Natural killer cell treated with Interleukin-12 subunit alpha and Interleukin-12 subunit beta and Interleukin-15 and Interleukin-18, amount 100 ng/mL, for 72 hours (primary cell): Measurements from ENCODE around the gene MCC. TPM values are rescaled to one million over a fixed set of nuclear protein-coding genes. Genes with fewer than 3 reads are reported as not detected.
A peak's percentile ranks its signal among the peaks of the same experiment; 100 is the strongest.

ENCODE experiments used
- ATAC-seq, 2 donors: fragments of 150-1000 bp; cut with Tn5 transposase in 1 of 2; sonication (Bioruptor Pico), chemical (Tn5 transposase) in 1 of 2; 2 replicates each; pipeline ENCODE4 v1.10.0; 2021
- DNase-seq: peaks from one replicate; pipeline ENCODE4 v3.0.0; 2022; ENCODE audit warnings: low spot score
- H3K27ac Mint-ChIP-seq, 2 donors: 1 replicate in 1 of 2; 2 replicates in 1 of 2; pipeline ENCODE4 v1.8.0; 2022; ENCODE audit warnings: mixed read lengths in 2 of 2, mild to moderate bottlenecking in 1 of 2, moderate library complexity in 1 of 2
- H3K27me3 Mint-ChIP-seq, 2 donors: 1 replicate in 1 of 2; 2 replicates in 1 of 2; pipeline ENCODE4 v1.8.0; 2022; ENCODE audit warnings: mixed read lengths in 2 of 2
- H3K36me3 Mint-ChIP-seq: one replicate; pipeline ENCODE4 v1.8.0; 2022; ENCODE audit warnings: mixed read lengths
- H3K4me1 Mint-ChIP-seq, 2 donors: 1 replicate in 1 of 2; 2 replicates in 1 of 2; pipeline ENCODE4 v1.8.0; 2022; ENCODE audit warnings: low read depth in 2 of 2, mixed read lengths in 2 of 2, mild to moderate bottlenecking in 1 of 2
- H3K4me3 Mint-ChIP-seq: one replicate; pipeline ENCODE4 v1.8.0; 2022; ENCODE audit warnings: mixed read lengths
- H3K9me3 Mint-ChIP-seq: 2 replicates; pipeline ENCODE4 v1.8.0; 2022; ENCODE audit warnings: mixed read lengths
- total RNA-seq, 2 donors: library from RNA; stranded (reverse); gene quantifications; one replicate each; pipeline ENCODE4 v1.2.3, GENCODE V29; 2022

Gene MCC
- total RNA-seq, 2 donors from 2014 or later: 0.45 to 3.8 TPM

DNA sequence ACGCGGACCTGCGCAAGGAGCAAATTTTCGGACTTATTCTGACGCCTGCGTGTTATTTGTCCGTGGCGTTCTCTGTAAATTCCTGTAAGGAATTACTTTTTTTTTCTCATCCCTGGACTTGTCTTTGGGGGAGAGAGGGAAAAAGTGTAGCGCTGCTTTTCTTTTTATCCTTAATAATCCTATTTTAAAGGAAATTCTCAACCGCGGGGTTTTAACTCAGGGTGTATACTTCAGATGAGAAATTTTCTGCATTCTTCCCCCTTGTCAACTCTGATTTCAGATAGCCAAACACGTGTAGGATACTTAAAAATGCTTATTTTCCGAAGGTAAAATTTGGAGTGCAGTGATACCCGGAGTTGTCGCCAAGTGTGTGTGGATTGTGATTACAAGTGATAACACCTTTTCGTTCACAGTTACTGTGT, 510.8 kb downstream of the MCC start:
- no peaks in the 10 kb centered on the region for H3K9me3 Mint-ChIP-seq
- peaks cover 35 to 53% of the 10 kb centered on the region in 2 donors for H3K4me1 Mint-ChIP-seq
- peak overlapping the region; percentile 96 for H3K4me3 Mint-ChIP-seq
- H3K27me3 Mint-ChIP-seq: no peaks in the 10 kb centered on the region
- DNase-seq (no peak), ATAC-seq (no peak)
- peak overlapping the region; percentile 87 to 95 for H3K27ac Mint-ChIP-seq
- peaks cover 6% of the 10 kb centered on the region for H3K36me3 Mint-ChIP-seq

GRCh38 chr5:112976432-112977309, 511.6 kb downstream of the MCC start, which contains the start of gene DCP2:
TSS of gene DCP2 (plus strand) at chr5:112976798. CDS start at chr5:112976934, 136 bp downstream.
- peak within 1 kb of the TSS; percentile 96 for H3K4me3 Mint-ChIP-seq
- no peaks in the 10 kb centered on the region for H3K36me3 Mint-ChIP-seq
- no peaks in the 10 kb centered on the region for H3K27me3 Mint-ChIP-seq
- no peaks in the 10 kb centered on the region for H3K9me3 Mint-ChIP-seq
- DNase-seq (peak; percentile 98), ATAC-seq (peak; percentile 99 to 100)
- peak within 1 kb of the TSS; percentile 87 to 95 for H3K27ac Mint-ChIP-seq
- H3K4me1 Mint-ChIP-seq: peaks cover 29 to 45% of the 10 kb centered on the region in 2 donors

DNA sequence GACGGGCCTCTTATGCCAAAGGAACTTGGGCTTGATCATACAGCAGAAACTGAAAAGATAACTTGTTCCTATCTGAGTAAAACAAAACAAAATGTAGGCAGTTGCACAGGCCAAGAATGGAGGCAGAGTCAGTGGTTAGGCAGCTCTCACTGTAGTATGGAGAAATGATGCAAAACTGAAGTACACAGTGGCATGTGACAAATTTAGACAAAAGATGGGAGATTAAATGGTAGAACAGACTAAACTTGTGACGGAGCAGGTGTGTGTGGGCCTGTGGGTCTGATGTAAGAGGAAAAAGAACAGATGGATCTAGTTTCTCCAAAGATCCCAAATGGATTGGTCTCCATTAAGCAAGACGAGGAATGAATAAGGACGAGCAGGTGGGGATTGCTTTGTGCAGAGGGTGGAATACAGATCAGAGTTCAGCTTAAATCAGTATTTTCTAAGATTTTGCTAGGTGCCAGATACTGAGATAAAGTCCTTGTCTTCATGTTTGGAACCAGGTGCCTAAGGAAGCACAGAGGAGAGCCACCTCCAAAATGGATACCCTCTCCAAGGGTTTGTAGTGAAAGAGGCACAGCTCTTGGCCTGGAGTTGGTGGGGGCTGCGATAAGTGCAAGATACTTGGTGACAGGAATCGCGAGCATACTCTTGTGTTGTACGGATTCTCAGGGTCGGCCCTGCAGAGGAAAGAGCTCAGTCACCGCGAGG, 512.4 kb downstream of the MCC start:
- DNase-seq (no peak), ATAC-seq (no peak)
- Mint-ChIP-seq H3K36me3 (no peaks in the 10 kb centered on the region), H3K9me3 (no peaks in the 10 kb centered on the region), H3K4me1 (peaks cover 28 to 43% of the 10 kb centered on the region in 2 donors), H3K27me3 (no peaks in the 10 kb centered on the region), H3K27ac (peak overlapping the region; percentile 87 to 95), H3K4me3 (peak overlapping the region; percentile 96)

DNA sequence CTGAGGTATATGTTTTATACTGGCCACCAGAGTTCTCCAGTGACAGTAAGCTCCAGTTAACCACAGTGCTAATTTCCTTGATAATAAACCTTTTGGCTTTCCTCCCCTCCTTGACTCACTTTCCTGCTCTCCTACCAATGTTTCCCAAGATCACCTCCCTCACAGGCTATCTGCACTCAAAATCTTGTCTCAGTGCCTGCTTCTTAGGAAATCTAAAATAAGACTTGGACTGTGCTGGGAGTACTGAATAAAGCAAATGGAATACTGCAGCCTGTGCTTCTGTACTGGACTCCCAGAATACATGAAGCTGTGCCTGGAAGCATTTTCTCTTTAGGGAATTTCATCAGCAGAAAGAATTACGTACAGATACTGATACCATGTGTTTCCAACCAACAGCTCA, 513.4 kb downstream of the MCC start:
- no peak for DNase-seq
- Mint-ChIP-seq H3K27me3 (no peaks in the 10 kb centered on the region), H3K4me3 (peak overlapping the region; percentile 96), H3K27ac (peak overlapping the region; percentile 87 to 95), H3K36me3 (no peaks in the 10 kb centered on the region), H3K9me3 (no peaks in the 10 kb centered on the region), H3K4me1 (peaks cover 25 to 37% of the 10 kb centered on the region in 2 donors)
- no peak for ATAC-seq

DNA sequence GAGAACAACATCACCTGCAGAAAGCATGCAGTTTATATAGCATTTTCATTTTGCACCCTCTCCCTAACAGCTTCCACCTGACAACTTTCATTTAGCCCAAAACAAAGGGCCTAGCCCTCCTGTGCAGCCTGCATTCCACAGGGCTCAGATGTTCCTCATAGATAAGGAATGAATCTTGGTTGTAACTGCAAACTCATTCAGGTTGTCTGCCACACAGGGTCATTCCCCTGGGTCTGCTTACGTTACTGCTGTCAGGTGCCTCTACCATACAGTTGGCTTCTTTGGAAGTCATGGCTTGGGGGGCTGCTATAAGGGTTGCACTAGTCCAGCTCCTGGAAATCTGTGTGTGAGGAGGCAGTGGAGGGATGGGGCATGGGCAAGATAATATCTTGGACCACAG, 514.3 kb downstream of the MCC start:
- H3K4me3 Mint-ChIP-seq: no peak overlapping the region
- H3K27ac Mint-ChIP-seq: no peak overlapping the region
- DNase-seq: no peak
- no peaks in the 10 kb centered on the region for H3K9me3 Mint-ChIP-seq
- H3K27me3 Mint-ChIP-seq: no peaks in the 10 kb centered on the region
- no peaks in the 10 kb centered on the region for H3K36me3 Mint-ChIP-seq
- ATAC-seq: no peak
- H3K4me1 Mint-ChIP-seq: peaks cover 18 to 33% of the 10 kb centered on the region in 2 donors

- Mint-ChIP-seq H3K9me3 (no peaks in the 10 kb centered on the region), H3K36me3 (no peaks in the 10 kb centered on the region), H3K4me1 (peaks cover 14 to 25% of the 10 kb centered on the region in 2 donors), H3K27ac (no peak overlapping the region), H3K4me3 (no peak overlapping the region), H3K27me3 (no peaks in the 10 kb centered on the region)
- DNase-seq (no peak), ATAC-seq (no peak)
Observed at GRCh38 chr5:112973036-112973435, 515.2 kb downstream of the MCC start.

Other genes with a start within 250 kb of the MCC start
- gene TSSK1B, start 53.5 kb downstream of the MCC start, total RNA-seq: not detected
- gene YTHDC2, start 25.2 kb upstream of the MCC start, total RNA-seq: 10 to 100 TPM; 23.1 to 37.6 TPM